OCI-LY3 (cell line): ENCODE data around the gene ZNRF2.

Experiments used
- H2AFZ ChIP-seq: fragments of 200-600, 300-600 bp; shearing (Covaris generic); 2 replicates; pipeline ENCODE4 v1.6.0; 2014; ENCODE audit warnings: antibody characterized with exemption, low read depth, low read length
- H3K27ac ChIP-seq: fragments of 200-600, 300-600 bp; sonication (generic); 2 replicates; pipeline ENCODE4 v1.5.1; 2014; ENCODE audit warnings: mild to moderate bottlenecking, low read length, moderate library complexity, mixed read lengths
- H3K27me3 ChIP-seq: fragments of 200-600, 300-600 bp; sonication (generic); 2 replicates; pipeline ENCODE4 v1.6.1; 2014; ENCODE audit warnings: low read depth, low read length, mixed read lengths
- H3K36me3 ChIP-seq: fragments of 200-600, 300-600 bp; sonication (generic); replicated peaks from 2 replicates; pipeline ENCODE3; 2014; ENCODE audit warnings: low read depth, low read length, mixed read lengths
- H3K4me1 ChIP-seq: fragments of 300-600, 200-600 bp; sonication (generic); 2 replicates; pipeline ENCODE4 v1.6.1; 2014; ENCODE audit warnings: low read length, mixed read lengths
- H3K4me2 ChIP-seq: fragments of 200-600, 300-600 bp; sonication (generic); 2 replicates; pipeline ENCODE4 v1.6.1; 2014; ENCODE audit warnings: low read length, mixed read lengths
- H3K4me3 ChIP-seq: fragments of 300-600, 200-600 bp; sonication (generic); 2 replicates; pipeline ENCODE4 v1.5.1; 2014; ENCODE audit warnings: antibody characterized with exemption, mild to moderate bottlenecking, low read length, moderate library complexity
- H3K79me2 ChIP-seq: fragments of 300-600, 200-600 bp; shearing (Covaris generic); 2 replicates; pipeline ENCODE4 v1.6.1; 2014; ENCODE audit warnings: mild to moderate bottlenecking, low read length, mixed read lengths
- H3K9ac ChIP-seq: fragments of 300-600, 200-600 bp; shearing (Covaris generic); 2 replicates; pipeline ENCODE4 v1.6.0; 2014; ENCODE audit warnings: mild to moderate bottlenecking, low read length, moderate library complexity
- H3K9me3 ChIP-seq: fragments of 200-600, 300-600 bp; shearing (Covaris generic); 2 replicates; pipeline ENCODE4 v1.6.1; 2014; ENCODE audit warnings: low read length, mixed read lengths; ENCODE audit not compliant: insufficient read depth
- H4K20me1 ChIP-seq: fragments of 200-600, 300-600 bp; sonication (generic); 2 replicates; pipeline ENCODE4 v1.6.1; 2016; ENCODE audit warnings: low read length, mixed read lengths; ENCODE audit not compliant: insufficient read depth
- EZH2phosphoT487 ChIP-seq: fragments of 200-600 bp; shearing (Covaris generic); IDR thresholded peaks from 2 replicates; pipeline ENCODE4 v1.6.1; 2018; ENCODE audit warnings: antibody characterized with exemption, mixed run types, low read depth
- TF ChIP-seq, protein P1 (sequence below): fragments of 200-600, 300-600 bp; sonication (generic); IDR thresholded peaks from 2 replicates; pipeline ENCODE4 v1.5.1; 2014; ENCODE audit warnings: antibody characterized with exemption, low read length, low read depth

ZNRF2 gene

DNA sequence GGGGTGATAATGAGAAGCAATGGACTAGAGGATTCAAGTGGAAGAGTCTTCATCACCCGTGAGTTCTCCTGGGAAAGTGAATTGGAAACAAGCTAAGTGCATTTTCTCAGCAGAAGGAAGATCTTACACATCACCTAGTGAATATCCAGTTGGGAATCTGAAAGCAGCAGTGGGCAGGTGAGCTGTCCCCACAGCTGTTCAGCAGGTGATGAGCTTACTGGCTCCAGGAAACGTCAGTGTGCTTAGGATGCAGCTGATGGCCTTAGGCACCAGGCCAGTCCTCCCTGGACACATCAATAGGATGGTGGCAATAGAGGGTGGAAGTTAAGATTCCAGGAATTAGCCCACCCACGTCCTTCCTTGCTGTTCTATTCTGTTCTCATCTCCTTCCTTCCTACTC, 127.5 kb downstream of the ZNRF2 start:
- no peaks in the 10 kb centered on the region for H3K79me2 ChIP-seq
- H3K4me3 ChIP-seq, result no peak overlapping the region
- no peak overlapping the region for H3K27ac ChIP-seq
- H2AFZ ChIP-seq, result no peak overlapping the region
- no peak overlapping the region for H3K9ac ChIP-seq
- H3K27me3 ChIP-seq, result no peaks in the 10 kb centered on the region
- no peak for TF ChIP-seq EZH2phosphoT487
- no peaks in the 10 kb centered on the region for H4K20me1 ChIP-seq
- H3K9me3 ChIP-seq, result no peaks in the 10 kb centered on the region
- peaks cover 9% of the 10 kb centered on the region for H3K36me3 ChIP-seq
- peaks cover 18% of the 10 kb centered on the region for H3K4me1 ChIP-seq
- peak overlapping the region; percentile 15 for H3K4me2 ChIP-seq

DNA sequence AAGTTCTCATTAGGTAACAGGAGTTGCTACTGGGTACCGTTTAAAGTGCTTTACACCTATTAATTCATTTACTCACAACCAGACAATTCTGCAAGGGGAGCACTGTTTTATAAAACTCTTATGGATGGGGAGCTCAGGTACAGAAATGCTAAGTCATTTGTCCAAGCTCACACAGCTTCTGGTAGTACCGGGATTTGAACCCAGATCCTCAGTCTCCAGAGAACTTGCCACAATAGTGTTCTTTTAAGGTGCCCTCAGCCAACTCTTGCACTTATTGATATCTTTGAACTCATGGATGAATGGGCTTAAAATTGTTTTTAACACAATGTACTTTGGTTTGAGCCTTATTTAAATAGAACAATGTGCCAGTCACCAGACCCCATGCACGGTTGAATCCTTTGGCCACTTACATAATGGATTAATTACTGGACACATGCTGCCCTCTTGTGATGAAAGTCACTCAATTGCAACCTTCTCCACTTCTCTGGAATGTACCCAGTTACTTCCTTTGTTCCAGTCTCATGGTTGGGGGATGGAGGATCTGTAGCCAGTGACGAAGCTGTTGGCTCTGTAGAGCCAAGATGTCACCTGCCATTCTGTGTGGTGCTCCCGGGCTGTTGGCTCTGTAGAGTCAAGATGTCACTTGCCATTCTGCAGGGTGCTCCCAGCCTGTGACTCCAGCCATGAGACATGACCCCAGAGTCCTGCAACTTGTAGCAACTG, 128.5 kb downstream of the ZNRF2 start:
- Histone ChIP-seq H3K9ac (no peak overlapping the region), H3K4me2 (no peak overlapping the region), H3K27me3 (no peaks in the 10 kb centered on the region), H3K4me1 (peaks cover 18% of the 10 kb centered on the region), H4K20me1 (no peaks in the 10 kb centered on the region), H3K36me3 (peaks cover 9% of the 10 kb centered on the region), H3K79me2 (no peaks in the 10 kb centered on the region), H3K27ac (no peak overlapping the region), H2AFZ (no peak overlapping the region), H3K4me3 (no peak overlapping the region), H3K9me3 (no peaks in the 10 kb centered on the region)
- no peak for TF ChIP-seq EZH2phosphoT487
- TF ChIP-seq, protein P1, sequence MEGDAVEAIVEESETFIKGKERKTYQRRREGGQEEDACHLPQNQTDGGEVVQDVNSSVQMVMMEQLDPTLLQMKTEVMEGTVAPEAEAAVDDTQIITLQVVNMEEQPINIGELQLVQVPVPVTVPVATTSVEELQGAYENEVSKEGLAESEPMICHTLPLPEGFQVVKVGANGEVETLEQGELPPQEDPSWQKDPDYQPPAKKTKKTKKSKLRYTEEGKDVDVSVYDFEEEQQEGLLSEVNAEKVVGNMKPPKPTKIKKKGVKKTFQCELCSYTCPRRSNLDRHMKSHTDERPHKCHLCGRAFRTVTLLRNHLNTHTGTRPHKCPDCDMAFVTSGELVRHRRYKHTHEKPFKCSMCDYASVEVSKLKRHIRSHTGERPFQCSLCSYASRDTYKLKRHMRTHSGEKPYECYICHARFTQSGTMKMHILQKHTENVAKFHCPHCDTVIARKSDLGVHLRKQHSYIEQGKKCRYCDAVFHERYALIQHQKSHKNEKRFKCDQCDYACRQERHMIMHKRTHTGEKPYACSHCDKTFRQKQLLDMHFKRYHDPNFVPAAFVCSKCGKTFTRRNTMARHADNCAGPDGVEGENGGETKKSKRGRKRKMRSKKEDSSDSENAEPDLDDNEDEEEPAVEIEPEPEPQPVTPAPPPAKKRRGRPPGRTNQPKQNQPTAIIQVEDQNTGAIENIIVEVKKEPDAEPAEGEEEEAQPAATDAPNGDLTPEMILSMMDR, result peak; percentile 30

DNA sequence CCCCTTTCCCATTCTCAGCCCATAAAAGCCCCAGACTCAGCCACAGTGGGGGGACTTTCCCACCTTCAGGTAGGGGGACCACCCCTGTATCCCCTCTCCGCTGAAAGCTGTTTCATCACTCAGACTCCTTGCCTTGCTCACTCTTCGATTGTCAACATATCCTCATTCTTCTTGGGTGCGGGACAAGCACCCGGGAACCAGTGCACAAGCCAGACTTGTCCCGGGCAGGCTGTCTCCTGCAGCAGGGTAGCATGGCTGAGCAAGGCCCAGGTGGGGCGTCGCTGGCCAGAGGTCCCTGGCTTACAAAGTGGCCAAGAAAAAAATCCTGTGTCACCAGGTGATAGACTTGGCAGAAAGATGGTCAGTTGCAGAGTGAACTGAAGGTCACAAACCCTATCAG, 129.5 kb downstream of the ZNRF2 start:
- Histone ChIP-seq H3K9ac (no peak overlapping the region), H2AFZ (no peak overlapping the region), H3K27ac (no peak overlapping the region), H3K4me3 (no peak overlapping the region), H3K79me2 (no peaks in the 10 kb centered on the region), H3K4me1 (peaks cover 18% of the 10 kb centered on the region), H3K4me2 (no peak overlapping the region), H3K27me3 (no peaks in the 10 kb centered on the region), H4K20me1 (no peaks in the 10 kb centered on the region), H3K36me3 (peaks cover 9% of the 10 kb centered on the region), H3K9me3 (no peaks in the 10 kb centered on the region)
- TF ChIP-seq EZH2phosphoT487, result no peak
- TF ChIP-seq, protein P1, result no peak
